DND-41 (cell line): ENCODE data around the gene TRIM40.

ENCODE experiments used
- ATAC-seq: fragments of 200-7000 bp; cut with Tn5 transposase; 3 replicates; pipeline ENCODE4 v1.9.1; 2021; ENCODE audit warnings: low read depth; ENCODE audit not compliant: insufficient read depth
- DNase-seq: peaks from one replicate; pipeline ENCODE4 v3.0.0-alpha.2; 2020
- H2AFZ ChIP-seq: 2 replicates; pipeline ENCODE4 v1.6.0; 2012; ENCODE audit warnings: low read depth, low read length
- H3K27ac ChIP-seq: 2 replicates; pipeline ENCODE4 v1.5.1; 2012; ENCODE audit warnings: low read length, inconsistent platforms
- H3K27me3 ChIP-seq: fragments of 200-600 bp; sonication (generic); 2 replicates; pipeline ENCODE4 v1.6.0; 2012; ENCODE audit warnings: low read length, mild to moderate bottlenecking, inconsistent platforms; ENCODE audit not compliant: insufficient read depth, poor library complexity
- H3K36me3 ChIP-seq: 2 replicates; pipeline ENCODE4 v1.5.1; 2012; ENCODE audit warnings: low read length, inconsistent platforms; ENCODE audit not compliant: insufficient read depth
- H3K4me1 ChIP-seq: 2 replicates; pipeline ENCODE4 v1.5.1; 2012; ENCODE audit warnings: mild to moderate bottlenecking, low read length; ENCODE audit not compliant: insufficient read depth
- H3K4me2 ChIP-seq: 2 replicates; pipeline ENCODE4 v1.6.0; 2012; ENCODE audit warnings: mild to moderate bottlenecking, moderate library complexity, low read length, inconsistent platforms; ENCODE audit not compliant: insufficient read depth
- H3K4me3 ChIP-seq, 2 experiments: fragments of 200-600 bp in 1 of 2; shearing (Covaris generic) in 1 of 2; 2 replicates each; pipeline ENCODE4 v1.5.1; 2012 to 2016; ENCODE audit warnings: inconsistent platforms in 2 of 2, low read length in 2 of 2, mild to moderate bottlenecking in 2 of 2, low read depth in 1 of 2, moderate library complexity in 1 of 2
- H3K79me2 ChIP-seq: 2 replicates; pipeline ENCODE4 v1.6.0; 2012; ENCODE audit warnings: low read length, inconsistent platforms; ENCODE audit not compliant: insufficient read depth
- H3K9ac ChIP-seq: 2 replicates; pipeline ENCODE4 v1.6.0; 2012; ENCODE audit warnings: low read depth, mild to moderate bottlenecking, inconsistent platforms, low read length, moderate library complexity
- H3K9me3 ChIP-seq: 2 replicates; pipeline ENCODE4 v1.5.1; 2012; ENCODE audit warnings: low read length, moderate library complexity, mild to moderate bottlenecking, inconsistent platforms; ENCODE audit not compliant: insufficient read depth, severe bottlenecking
- H4K20me1 ChIP-seq: 2 replicates; pipeline ENCODE4 v1.6.0; 2012; ENCODE audit warnings: low read length; ENCODE audit not compliant: insufficient read depth
- EZH2 ChIP-seq: IDR thresholded peaks from 3 replicates; pipeline ENCODE4 v1.6.1; 2012; ENCODE audit warnings: borderline replicate concordance, low read depth, mild to moderate bottlenecking, moderate library complexity, low read length, inconsistent platforms; ENCODE audit not compliant: severe bottlenecking
- TF ChIP-seq, protein P1 (sequence below): IDR thresholded peaks from 2 replicates; pipeline ENCODE4 v1.5.1; 2012; ENCODE audit warnings: borderline replicate concordance, low read length, moderate library complexity, mild to moderate bottlenecking; ENCODE audit not compliant: poor library complexity, severe bottlenecking; ENCODE audit errors: extremely low read depth

Gene TRIM40

DNA sequence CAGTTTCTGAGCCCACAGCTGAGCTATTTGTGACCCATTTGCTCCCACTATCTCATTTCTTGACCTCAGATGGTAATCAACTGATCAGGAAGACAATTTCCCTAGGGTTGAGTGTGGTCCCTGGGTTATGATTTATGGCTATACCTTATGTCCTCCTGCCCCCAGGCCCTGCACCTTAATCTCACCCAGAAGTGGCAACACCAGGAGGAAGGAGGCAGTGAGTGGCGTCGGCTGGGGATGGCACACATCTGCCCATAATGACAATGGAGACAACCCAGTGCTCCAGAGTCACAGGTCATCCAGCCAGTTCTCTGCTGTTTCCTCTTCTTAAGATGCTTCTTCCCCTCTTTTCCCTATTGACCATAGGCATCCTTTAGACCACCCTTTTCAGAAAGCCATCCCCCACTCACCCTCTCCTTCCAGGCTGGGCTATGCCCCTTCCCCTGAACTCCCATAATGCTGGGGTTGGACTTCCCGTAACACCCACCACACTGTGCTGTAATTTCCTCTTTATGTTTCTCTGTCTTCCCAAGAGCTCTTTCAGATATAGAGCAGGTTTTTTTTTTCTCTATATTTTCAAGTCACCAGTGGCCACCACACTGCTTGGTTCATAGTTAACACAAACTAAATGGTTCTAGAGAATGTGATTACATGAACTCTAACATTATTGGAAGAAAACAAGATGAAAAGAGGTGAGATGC lies 17.1 kb downstream of the TRIM40 start:
- DNase-seq (no peak), ATAC-seq (no peak)
- Histone ChIP-seq H4K20me1 (peaks cover 2% of the 10 kb centered on the region; the same call in 1 of the 2 replicates), H3K27me3 (peaks cover 30% of the 10 kb centered on the region), H3K27ac (no peak overlapping the region), H3K4me3 (no peak overlapping the region), H3K9me3 (no peaks in the 10 kb centered on the region), H3K9ac (no peak overlapping the region), H3K4me2 (no peak overlapping the region), H2AFZ (no peak overlapping the region), H3K4me1 (no peaks in the 10 kb centered on the region), H3K36me3 (no peaks in the 10 kb centered on the region), H3K79me2 (no peaks in the 10 kb centered on the region)
- TF ChIP-seq, protein P1, sequence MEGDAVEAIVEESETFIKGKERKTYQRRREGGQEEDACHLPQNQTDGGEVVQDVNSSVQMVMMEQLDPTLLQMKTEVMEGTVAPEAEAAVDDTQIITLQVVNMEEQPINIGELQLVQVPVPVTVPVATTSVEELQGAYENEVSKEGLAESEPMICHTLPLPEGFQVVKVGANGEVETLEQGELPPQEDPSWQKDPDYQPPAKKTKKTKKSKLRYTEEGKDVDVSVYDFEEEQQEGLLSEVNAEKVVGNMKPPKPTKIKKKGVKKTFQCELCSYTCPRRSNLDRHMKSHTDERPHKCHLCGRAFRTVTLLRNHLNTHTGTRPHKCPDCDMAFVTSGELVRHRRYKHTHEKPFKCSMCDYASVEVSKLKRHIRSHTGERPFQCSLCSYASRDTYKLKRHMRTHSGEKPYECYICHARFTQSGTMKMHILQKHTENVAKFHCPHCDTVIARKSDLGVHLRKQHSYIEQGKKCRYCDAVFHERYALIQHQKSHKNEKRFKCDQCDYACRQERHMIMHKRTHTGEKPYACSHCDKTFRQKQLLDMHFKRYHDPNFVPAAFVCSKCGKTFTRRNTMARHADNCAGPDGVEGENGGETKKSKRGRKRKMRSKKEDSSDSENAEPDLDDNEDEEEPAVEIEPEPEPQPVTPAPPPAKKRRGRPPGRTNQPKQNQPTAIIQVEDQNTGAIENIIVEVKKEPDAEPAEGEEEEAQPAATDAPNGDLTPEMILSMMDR: no peak
- TF ChIP-seq EZH2: no peak

DNA sequence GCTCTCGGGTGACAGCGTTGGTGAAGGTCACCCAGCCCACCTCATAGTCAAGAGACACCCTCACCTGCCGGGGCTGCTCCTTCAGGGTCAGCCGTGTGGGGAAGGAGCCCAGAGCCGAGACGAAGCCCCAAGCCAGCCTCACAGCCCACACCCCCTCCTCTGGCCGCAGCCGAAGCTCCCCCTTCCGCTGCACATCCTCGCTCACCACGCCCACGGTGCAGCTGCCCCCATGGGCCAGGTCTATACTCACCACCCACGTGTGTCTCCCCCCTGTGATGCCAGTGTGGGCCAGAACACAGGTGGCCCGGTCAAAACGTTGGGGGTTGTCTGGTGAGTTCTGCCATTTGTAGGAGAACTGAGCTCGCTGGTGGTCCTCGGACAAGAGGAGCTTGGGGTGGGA lies 18.1 kb downstream of the TRIM40 start:
- no peak for ATAC-seq

DNA sequence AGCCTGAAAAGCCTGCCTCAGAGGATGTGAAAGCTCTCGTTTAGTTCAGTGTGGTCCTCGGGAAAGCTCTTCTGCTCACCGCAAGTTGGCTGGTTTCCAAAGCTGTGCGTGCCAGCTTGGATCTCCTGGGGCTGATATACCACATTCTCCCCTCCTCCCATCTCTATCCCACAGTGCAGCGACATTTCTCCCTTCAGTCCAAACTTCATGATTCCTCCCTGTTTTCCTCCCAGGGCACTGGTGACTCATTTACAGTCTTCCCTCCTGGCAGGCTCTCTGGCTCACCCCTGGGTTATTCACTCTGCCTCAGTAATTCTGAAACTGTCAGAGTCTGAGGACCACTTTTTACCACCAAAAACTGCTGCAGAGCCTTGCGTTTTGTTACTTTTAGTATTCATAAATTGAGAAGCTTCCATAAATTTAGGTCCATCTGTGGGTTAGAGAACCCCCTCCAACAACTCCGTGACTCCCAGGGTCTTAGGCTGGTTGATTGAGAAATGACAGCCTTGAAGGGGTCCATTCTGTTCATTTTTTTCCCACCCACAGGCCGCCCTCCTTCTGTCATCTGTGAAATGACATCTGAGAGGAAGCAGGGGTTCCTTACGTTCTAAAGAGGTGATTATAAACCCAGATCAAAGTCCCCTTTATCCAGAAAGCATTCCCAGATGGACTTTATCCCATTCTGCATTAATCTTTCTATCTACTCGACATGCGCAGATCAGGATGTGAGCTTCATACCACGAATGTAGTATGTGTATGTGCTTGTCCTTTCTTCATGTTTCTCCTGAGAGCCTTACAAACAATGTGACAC lies 19.0 kb downstream of the TRIM40 start:
- TF ChIP-seq EZH2: no peak
- TF ChIP-seq, protein P1: no peak
- H3K4me3 ChIP-seq: no peak overlapping the region
- H4K20me1 ChIP-seq: peaks cover 2% of the 10 kb centered on the region; the same call in 1 of the 2 replicates
- no peaks in the 10 kb centered on the region for H3K79me2 ChIP-seq
- H3K27ac ChIP-seq: no peak overlapping the region
- no peaks in the 10 kb centered on the region for H3K4me1 ChIP-seq
- DNase-seq (no peak), ATAC-seq (no peak)
- H3K9me3 ChIP-seq: no peaks in the 10 kb centered on the region
- H3K27me3 ChIP-seq: peaks cover 28% of the 10 kb centered on the region
- no peaks in the 10 kb centered on the region for H3K36me3 ChIP-seq
- no peak overlapping the region for H2AFZ ChIP-seq
- H3K9ac ChIP-seq: no peak overlapping the region
- H3K4me2 ChIP-seq: no peak overlapping the region

More for the DNA sequence above, 18.1 kb downstream of the TRIM40 start:
- H2AFZ ChIP-seq: no peak overlapping the region
- H4K20me1 ChIP-seq: peaks cover 2% of the 10 kb centered on the region; the same call in 1 of the 2 replicates
- H3K9ac ChIP-seq: no peak overlapping the region
- H3K27ac ChIP-seq: no peak overlapping the region
- H3K4me1 ChIP-seq: no peaks in the 10 kb centered on the region
- H3K4me3 ChIP-seq: no peak overlapping the region
- no peaks in the 10 kb centered on the region for H3K36me3 ChIP-seq
- TF ChIP-seq, protein P1: no peak
- TF ChIP-seq EZH2: no peak
- no peaks in the 10 kb centered on the region for H3K79me2 ChIP-seq
- peaks cover 27% of the 10 kb centered on the region for H3K27me3 ChIP-seq
- DNase-seq: no peak
- no peaks in the 10 kb centered on the region for H3K9me3 ChIP-seq
- no peak overlapping the region for H3K4me2 ChIP-seq
